ENCODE results near the gene LMO1. TPM values are rescaled to one million over a fixed set of nuclear protein-coding genes. Genes with fewer than 3 reads are reported as not detected.
A peak's percentile ranks its signal among the peaks of the same experiment; 100 is the strongest.

Gene LMO1
- total and polyA plus RNA-seq, 2 of the 8 experiments (the other 6 are each of a cell fraction or from before 2014, with no cell fraction given): 0.17 TPM; not detected in 1

DNA sequence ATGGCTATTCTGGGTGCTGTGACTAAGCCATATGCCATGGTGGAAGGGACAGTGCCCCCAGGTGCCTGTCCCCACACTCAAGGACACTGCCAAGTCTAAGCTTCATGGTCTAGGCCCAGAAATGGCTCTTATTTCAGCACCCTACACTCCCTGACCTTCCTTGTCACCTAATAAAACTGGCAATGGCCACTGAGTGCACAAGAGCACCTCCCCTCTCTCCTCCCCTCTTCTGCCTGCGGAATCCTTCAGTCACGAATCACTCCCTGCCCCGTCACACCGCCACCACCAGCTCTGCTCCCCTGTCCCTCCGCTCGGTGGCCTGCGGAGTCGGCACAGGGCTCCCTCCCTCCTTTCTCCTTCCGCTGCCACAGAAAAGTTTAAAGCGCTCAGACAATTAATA lies 19.0 kb upstream of the LMO1 start:
- Histone ChIP-seq H4K20me1 (replicated peaks in 1 of 2; ENCODE audit: control insufficient read depth in 1 of 2, insufficient read depth in 2 of 2, low read length in 2 of 2) (no peaks in the 10 kb centered on the region), H3K27ac (ENCODE audit: low read depth, low read length) (no peak overlapping the region), H2BK120ac (replicated peaks; ENCODE audit: low read depth, low read length) (no peak overlapping the region), H3K79me2 (ENCODE audit: control insufficient read depth in 1 of 2, insufficient read depth in 2 of 2, low read length in 2 of 2) (no peaks in the 10 kb centered on the region), H2BK20ac (ENCODE audit: low read length) (no peak overlapping the region), H3K4me1 (replicated peaks in 1 of 4; ENCODE audit: control insufficient read depth in 3 of 4, insufficient read depth in 4 of 4, low read length in 3 of 4) (peaks cover 0 to 11% (median 8%) of the 10 kb centered on the region in 4 experiments; a peak in 6 of 7 replicates), H2AK5ac (ENCODE audit: low read depth, low read length) (no peak overlapping the region), H4K8ac (ENCODE audit: extremely low read depth, insufficient read depth, low read length) (no peak overlapping the region), H3K23me2 (ENCODE audit: low read depth, low read length) (peaks cover 11% of the 10 kb centered on the region), H3K4me3 (ENCODE audit: extremely low read depth in 1 of 4, insufficient read depth in 2 of 4, low read depth in 3 of 4, low read length in 4 of 4) (peak overlapping the region; percentile 6 to 64 (median 40); a peak in 7 of 8 replicates), H3K36me3 (ENCODE audit: control insufficient read depth in 2 of 4, insufficient read depth in 4 of 4, low read length in 3 of 4) (no peaks in the 10 kb centered on the region), H3K79me1 (ENCODE audit: low read depth, low read length) (no peaks in the 10 kb centered on the region), H4K5ac (ENCODE audit: insufficient read length, low read depth, low read length) (no peak overlapping the region), H3K9ac (replicated peaks in 1 of 4; ENCODE audit: extremely low read depth in 1 of 4, low read depth in 3 of 4, low read length in 3 of 4) (no peak overlapping the region; a peak in 1 of 7 replicates), H4K91ac (replicated peaks; ENCODE audit: insufficient read length, low read length) (no peak overlapping the region), H3K4me2 (ENCODE audit: insufficient read depth in 1 of 2, low read depth in 2 of 2, low read length in 2 of 2) (peak overlapping the region; percentile 76 to 92), H3K18ac (ENCODE audit: extremely low read depth, low read length) (peak overlapping the region; percentile 10; the same call in 1 of the 2 replicates), H3K56ac (replicated peaks; ENCODE audit: insufficient read length, low read depth, low read length) (no peak overlapping the region), H3K9me3 (ENCODE audit: insufficient read depth in 2 of 2, low read depth in 1 of 2, low read length in 1 of 2) (no peaks in the 10 kb centered on the region), H2BK5ac (ENCODE audit: low read depth, low read length) (0 out of 2 replicates have a peak overlapping the region, but pooled peaks have one; percentile 26), H3K23ac (ENCODE audit: insufficient read length) (no peak overlapping the region), H3K4ac (replicated peaks; ENCODE audit: insufficient read length, low read depth, low read length) (no peak overlapping the region), H3K27me3 (replicated peaks in 1 of 4; ENCODE audit: control insufficient read depth in 3 of 4, extremely low read depth in 1 of 4, insufficient read depth in 3 of 4, low read length in 3 of 4) (peaks cover 0 to 10% (median 0%) of the 10 kb centered on the region in 4 experiments; a peak in 4 of 7 replicates), H2BK12ac (ENCODE audit: low read depth, low read length) (peak overlapping the region; percentile 92; the same call in 1 of the 2 replicates), H2BK15ac (ENCODE audit: low read length) (no peak overlapping the region), H3K14ac (ENCODE audit: insufficient read length) (no peak overlapping the region), H2AFZ (ENCODE audit: low read length) (no peak overlapping the region; the same call in 1 of the 2 replicates)
- no peak for FAIRE-seq
- 5% methylated on average over 10 of the region's 10 CpGs; no CpG with 5 or more reads in 1 of the 2 experiments for WGBS, 2 experiments (ENCODE audit: extremely low coverage in 1 of 2, insufficient coverage in 1 of 2, insufficient read length in 1 of 2, insufficient replicate concordance in 2 of 2, low coverage in 1 of 2, low lambda C conversion rate in 2 of 2, missing lambda C conversion rate in 1 of 2)
- TF ChIP-seq TBP (IDR thresholded peaks at IDR 0.05; ENCODE audit: low read depth, low read length) (no peak), CTBP2 (IDR thresholded peaks at IDR 0.05; ENCODE audit: borderline replicate concordance, insufficient read depth, insufficient read length, low read length) (peak; percentile 47), SUZ12 (IDR thresholded peaks at IDR 0.05; ENCODE audit: low read length) (peak; percentile 35; the same call in 1 of the 2 replicates), ASH2L (IDR thresholded peaks at IDR 0.05; ENCODE audit: low read length) (peak; percentile 43), SIX5 (IDR thresholded peaks at IDR 0.05; ENCODE audit: low read depth, low read length) (no peak)
- POLR2A ChIA-PET (ENCODE audit: partially characterized antibody): no interaction called here
- CTCF ChIA-PET (ENCODE audit: partially characterized antibody): interaction anchor here (1.0 to 6.8 kb wide), 6 partner anchors 13 to 47 kb away, joined by 3 to 42 read pairs (median 8); partner anchors contain the start of gene LMO1
- DNase-seq (ENCODE audit: low read depth in 1 of 2, low spot score in 2 of 2): peak in 1 of 2 experiments; percentile 57
